HG02798 (cell line): ENCODE data around the gene PINK1.
"Not testable (repeated sequence)": the region's sequence is repeated elsewhere in the genome, so short reads cannot be mapped to it uniquely, and the experiment has no call there.

ENCODE experiments used
- ATAC-seq: cut with Tn5 transposase; IDR thresholded peaks from one replicate; pipeline ENCODE4 v1.9.1; 2021; ENCODE audit warnings: mild to moderate bottlenecking; ENCODE audit not compliant: unreplicated experiment, poor library complexity

The PINK1 gene

DNA sequence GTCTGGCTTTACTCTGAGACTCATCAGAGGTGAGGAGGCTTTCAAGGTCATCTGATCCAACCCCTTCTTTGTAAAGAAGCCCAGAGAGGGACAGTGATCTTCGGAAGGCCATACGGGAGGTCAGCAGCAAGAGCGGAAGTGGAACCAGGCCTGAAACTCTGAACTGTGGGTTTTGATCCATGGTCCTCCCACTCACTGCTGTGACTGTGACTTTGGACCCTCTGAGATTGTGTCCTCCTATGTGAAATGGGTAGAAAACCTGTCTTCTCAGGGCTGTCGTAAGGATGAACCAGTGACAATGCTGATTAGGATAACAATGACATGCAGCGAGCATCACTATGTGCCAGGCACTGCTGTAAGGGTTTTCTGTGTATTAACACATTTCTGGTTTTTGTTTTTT is 37.7 kb downstream of the PINK1 start:
- no peak for ATAC-seq

DNA sequence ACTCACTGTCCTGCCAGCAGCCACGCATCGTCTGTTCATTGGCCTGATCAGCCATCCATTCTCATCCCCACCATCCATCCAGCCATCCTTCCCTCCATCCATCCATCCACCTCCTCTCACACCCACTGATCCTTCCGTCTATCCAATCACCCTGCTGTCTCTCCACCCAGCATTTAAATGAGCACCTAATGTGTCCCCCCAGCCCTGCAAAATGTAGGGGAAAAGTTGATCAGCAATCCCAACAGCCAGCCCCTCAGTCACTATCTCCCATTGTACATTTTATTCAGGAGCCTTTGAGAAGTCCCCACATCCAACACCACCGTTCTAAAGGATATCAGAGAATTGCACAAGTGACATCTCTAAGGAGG is 39.0 kb downstream of the PINK1 start:
- ATAC-seq = no peak

DNA sequence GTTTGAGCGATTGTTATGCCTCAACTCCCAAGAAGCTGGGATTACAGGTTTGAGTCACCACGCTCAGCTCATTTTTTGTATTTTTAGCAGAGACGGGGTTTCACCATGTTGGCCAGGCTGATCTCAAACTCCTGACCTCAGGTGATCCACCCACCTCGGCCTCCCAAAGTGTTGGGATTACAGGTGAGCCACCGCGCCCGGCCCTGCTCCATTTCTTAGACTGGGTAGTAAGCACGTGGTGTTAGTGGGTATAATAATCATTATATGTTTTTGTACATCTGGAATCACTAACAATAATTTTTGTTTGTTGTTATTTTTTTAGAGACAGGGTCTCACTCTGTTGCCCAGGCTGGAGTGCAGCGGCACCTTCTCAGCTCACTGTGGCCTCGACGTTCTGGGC is 40.4 kb downstream of the PINK1 start:
- not testable (repeated sequence) for ATAC-seq

DNA sequence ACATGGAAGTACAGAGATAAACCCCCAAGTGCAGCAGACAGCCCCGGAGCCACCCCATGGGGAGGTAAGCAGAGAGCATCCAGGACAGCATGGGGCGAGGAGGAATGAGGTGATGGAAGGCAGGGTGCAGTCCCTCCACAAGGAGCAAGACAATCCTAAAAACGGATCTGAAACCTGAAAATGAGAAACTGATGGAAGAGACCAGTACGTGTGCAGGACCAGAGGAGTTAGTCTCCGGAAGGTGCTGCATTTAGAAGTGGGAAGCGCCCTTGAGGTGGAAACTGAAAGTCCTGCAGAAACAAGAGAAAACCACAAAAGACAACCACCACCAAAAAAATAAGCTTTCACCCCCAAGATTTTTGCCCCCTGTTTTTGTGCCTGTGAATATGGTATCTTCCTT is 45.3 kb downstream of the PINK1 start:
- ATAC-seq = no peak

DNA sequence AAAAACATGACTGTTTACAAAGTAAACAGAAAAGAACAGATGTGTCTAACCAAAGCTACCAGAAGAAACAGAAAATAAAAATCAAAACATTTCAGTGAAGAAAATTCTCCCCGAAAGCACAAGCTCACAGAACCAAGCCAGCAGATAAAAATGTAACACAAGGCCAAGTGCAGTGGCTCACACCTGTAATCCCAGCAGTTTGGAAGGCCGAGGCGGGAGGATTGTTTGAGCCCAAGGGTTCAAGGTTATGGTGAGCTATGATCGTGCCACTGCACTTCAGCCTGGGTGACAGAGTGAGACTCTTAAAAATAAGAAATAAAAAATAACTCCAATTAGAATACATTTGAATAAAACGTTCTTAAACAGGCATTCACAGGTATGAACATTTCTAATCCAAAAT is 47.0 kb downstream of the PINK1 start:
- no peak for ATAC-seq

DNA sequence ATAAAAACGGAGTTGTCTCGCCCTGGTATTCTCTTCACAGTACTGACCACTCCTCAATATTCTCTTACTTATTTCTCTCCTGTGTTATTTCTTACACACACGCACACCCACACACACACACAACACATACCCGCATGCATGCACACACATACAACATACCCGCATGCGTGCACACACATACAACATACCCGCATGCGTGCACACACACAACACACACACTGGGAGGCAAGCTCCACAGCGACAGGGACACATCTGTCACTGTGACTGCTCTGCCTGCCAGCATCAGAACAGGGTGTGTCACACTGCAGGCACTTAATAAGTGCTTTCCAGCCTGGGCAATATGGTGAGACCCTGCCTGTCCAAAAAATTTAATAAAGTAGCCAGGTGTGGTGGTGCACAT is 48.7 kb downstream of the PINK1 start:
- ATAC-seq = no peak

DNA sequence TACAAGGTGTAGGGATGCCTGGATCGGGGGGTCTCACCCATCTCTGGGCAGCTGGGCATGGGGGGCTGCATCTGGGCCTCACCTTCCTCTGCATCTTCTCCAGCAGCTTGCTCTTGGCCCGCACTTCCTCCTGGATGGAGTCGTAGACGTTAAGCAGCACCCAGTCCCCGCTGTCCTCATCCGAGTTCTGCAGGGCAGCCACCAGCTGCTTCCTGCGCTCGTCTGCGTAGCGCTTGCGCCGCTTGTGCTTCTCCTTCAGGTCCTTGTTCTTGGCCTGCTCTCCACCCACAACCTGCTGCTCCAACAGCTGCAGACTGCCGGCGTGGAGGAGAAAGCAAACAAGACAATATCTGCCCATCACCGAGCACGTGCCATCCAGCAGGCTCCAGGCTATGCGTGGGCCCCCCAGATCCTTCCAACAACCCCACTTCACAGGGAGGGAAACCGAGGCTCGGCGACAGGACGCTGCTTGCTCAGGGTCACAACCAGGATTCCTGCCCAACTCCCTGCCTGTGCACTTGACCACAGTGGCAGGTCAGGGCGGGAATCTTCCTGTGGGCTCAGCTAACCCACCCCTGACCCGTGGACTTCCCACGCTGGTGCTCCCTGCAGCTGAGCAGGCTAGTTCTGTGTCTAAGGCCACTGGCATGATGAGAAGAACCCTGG is 49.4 kb downstream of the PINK1 start:
- ATAC-seq = no peak

DNA sequence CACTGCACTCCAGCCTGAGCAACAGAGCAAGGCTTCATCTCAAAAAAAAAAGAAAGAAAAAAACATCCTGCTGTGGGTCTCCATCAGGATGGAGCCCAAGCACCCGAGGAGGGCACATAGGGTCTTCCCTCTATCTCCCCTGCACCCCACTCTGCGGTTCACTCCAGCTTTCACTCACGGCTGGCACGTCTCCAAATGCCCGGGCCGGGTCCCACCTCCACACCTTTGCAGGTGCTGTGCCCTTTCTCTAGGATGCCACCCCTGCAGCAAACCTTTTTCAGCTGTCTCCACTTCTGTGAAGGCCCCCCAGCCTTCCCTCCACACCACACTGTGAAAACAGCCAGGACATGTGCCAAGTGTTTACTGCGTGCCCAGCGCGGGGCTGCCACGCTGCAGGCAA is 50.4 kb downstream of the PINK1 start:
- no peak for ATAC-seq

DNA sequence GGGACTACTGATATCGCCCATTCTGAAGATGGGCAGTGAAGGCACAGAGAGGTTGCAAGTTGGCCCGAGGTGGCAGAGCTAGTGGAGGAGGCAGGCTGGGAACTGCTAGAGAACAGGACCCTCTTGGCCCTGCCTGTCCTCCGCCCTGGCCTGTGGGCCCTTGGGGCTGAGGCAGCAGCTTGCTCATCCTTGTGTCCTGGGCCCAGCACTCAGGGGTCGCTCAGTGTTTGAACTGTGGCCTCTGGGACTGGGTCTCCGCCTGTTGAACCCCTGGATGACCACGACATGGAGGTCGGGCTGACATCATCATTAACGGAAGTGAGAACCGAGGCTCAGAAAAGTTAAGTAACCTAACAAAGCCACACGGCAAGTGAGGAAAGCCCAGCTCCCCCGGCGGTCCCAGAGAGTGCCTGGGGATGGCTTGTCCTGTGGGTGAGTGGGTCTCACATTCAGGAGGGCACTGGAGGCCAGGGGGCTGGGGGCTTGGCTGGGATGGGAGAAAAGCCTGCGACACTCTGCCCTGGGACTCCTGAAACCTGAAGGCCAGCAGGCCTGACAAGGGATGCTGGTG is 50.9 kb downstream of the PINK1 start:
- no peak for ATAC-seq

DNA sequence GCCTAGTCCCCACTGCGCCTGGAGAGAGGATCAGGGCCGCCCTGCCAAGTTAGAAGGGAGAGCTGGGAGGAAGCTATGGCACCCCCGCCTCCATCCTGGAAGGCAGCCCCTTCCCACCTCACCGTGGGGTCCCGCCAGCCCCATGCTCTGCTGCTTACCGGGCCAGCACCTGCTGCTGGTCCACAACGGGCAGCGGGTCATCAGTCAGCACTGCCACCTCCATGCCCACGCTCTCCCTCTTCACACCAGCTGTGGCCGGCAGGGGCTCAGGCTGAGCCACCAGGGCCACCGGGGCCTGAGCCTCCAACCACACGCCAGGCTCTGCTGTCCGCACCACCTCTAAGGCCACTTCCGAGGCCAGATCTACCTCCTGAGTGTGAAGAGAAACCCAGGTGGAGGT is 51.4 kb downstream of the PINK1 start:
- ATAC-seq = no peak

DNA sequence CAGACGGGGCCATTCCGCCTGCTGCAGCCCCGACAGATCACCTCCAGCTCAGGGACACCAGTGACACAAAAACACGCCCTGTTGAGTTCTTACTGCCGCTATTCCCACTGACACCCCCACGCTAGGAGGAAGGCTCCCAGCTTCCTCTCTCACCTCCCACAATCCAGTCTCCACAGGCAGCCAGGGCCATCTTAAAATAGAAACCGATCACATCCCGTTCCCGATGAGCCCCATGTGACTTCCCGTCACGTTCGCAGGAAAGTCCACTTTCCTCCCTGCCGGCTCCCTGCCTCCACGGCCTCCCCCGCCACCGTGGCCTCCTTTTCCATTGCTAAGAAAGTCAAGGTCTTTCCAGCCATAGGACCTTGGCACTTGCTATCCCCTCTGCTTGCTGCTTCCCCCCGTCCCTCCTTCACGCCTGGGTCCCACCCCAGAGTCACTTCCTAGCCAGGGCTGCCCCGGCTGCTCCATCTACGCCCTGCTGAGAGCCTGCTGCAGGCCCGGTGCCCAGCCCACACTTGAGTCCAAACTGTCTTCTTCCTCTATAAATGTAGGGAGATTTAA is 51.9 kb downstream of the PINK1 start:
- ATAC-seq = no peak

DNA sequence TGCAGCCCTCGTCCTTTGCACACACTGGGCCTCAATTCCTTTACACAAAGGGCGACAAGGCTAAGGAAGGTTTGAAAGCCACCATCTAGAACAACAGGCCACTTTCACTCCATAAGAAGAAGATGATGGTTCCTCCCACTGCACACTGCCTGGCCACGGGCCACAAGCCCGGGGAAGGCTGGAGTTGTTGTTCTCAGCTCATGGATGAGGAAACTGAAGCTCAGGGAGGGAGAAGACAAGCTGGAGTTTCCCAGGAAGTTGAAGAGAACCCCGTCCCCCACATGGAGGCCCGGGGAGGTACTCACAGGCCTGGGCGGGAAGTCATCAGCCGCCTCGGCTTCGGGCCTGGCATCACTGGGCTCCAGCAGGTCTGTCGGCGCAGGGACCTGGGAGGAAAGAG is 52.5 kb downstream of the PINK1 start:
- no peak for ATAC-seq

DNA sequence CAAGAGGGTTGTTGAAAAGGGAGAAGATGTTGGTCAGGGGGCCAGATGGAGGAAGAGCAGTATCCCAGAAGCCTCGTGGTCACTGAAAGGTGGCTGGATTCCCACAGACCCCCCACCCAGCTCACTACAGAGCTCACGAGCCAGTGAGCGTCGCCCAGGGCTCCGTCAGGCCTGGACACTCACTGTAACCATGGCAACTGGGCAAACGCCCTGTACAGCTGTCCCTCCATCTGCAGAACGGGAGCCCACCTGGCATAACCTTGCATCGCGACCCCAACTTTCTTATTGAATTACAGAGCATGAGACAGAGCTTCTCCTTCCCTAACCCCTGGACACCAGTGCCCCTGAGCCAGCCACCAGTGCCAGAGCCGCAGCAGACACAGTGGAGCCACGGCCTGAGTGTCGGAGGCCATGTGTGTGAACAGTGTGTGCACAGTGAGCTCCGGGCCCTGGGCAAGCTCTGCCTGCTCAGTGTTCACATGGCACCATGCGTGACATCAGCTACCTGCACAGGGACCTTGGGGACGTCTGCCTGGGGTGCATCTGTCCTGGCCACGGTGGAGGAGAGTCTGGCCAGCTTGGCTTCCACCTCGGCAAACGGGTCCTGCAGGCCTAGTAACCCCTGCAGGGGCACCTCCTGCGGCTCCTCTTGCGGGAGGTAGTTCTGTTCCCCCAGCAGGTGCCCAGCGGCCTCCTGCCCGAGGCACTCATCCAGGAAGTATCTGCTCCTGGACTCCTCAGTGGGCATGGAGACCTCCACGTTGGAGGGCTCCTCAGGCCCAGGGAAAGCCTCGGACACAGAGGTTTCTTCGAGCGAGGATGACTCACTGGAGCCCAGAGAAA is 53.8 kb downstream of the PINK1 start:
- no peak for ATAC-seq

DNA sequence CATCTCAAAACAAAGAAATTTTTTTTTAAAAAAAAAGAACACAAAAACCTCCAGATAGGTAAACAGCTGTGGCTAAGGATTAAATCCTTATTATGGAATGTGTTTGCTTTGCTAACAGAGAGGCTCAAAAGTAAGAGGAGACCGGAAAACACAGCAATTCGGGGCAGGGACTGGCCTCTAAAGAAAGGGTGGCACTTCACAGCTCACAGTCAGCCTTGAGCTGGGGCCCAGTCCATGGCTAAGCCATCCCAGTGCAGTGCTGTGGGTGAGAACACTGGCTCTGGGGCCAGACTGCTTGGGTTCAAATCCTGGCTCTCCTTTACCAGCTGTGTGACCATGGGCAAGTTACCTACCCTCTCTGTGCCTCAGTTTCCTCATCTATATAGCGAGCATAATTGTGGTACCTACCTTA is 56.4 kb downstream of the PINK1 start:
- ATAC-seq = no peak

DNA sequence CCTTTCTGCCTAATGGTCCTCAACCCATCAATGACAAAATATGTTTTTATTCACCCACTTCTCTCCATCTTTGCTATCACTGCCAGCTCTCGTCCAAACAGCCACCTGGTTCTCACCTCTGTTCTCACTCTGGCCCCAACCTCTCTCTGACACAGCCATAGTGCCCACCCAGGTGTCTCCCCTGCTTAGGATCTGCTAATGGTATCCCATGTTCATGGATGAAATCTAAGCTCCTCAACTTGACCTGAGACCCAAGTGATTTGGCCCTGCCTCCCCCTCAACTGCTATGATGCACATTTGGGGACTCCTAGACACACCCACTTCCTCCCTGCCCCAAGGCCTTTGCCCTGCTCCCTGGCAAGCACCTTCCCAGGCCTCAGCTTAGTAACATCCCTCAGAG is 58.6 kb downstream of the PINK1 start:
- ATAC-seq = no peak

DNA sequence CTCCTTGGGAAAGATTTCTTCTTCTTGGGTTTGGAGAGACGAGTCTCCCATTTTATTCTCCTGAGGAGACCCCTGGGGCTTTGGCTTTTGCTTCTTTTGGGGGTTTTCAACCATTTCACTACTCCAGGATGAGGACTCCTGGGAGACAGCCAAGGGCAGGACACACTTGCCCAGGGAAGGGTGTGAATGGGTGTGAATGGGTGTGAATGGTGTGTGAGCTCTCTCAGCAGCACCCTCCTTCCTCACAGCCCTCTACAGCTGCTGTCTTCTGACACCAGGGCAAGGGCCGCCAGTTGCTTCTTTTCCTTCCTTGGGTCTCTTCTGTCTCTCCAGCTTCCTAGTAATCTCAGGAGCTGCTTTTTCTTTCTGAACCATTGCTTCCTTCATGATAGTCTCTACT is 60.4 kb downstream of the PINK1 start:
- no peak for ATAC-seq

DNA sequence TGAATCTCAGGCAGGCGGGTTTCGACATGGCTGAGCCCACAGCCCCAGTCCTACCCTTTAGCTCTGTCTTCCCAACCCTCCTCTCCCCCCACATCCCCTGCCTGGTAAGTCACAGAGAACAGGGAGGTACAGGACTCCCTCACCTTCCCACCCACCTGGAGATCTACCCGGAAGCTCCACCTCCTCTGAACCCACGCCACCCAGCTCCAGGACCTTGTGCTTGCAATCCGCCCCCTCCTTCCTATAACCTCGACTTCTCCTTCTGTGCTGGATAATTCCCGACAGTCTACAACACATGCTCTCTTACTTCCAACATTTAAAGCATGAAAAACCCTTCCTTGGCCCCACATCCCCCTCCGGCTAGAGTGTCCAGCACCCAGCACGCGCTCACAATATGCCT is 62.3 kb downstream of the PINK1 start:
- no peak for ATAC-seq

DNA sequence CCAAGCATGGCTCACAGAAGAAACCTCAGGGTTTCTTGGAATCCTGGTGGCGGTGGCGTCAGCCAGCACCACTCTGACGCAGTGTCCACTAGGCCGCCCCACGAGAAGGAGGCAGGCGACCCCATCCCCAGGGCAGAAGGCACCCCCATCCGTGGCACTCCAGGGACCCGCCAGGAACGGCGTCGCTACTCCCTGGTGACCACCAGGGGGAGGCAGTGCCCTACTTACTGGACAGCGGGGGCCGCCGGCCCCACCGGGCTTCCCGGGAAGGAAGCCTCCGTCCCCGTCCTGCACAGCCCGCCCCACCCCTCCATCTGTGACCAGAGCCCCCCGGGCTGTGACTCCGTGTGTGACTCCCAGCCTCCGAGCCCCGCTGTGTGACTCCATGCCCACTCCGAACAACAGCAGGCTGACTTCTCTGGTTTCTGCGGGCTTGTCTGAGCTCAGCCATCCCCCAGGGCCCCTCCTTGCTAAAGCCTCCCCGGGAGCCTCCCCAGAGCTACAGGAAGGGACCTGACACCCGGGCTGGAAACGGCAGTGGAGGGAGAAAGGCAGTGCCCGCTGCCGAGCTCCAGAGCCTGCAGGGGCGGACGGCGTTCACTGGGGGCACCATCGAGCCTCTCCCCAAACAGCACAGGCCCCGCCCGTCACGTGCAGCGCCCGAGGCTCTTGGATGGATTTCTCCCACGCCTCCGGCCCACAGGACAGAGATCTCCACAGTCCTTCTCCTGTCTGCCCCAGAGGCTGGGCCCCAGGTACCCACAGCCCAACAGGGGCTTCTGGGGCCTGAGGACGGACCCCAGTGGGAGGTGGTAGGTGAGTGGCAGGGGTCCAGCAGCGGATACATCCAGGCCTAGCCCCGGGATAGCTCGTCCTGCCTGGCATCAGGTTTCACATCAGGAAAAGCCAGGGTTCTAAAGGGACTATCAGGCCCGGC is 63.4 kb downstream of the PINK1 start:
- ATAC-seq = peak; percentile 68

DNA sequence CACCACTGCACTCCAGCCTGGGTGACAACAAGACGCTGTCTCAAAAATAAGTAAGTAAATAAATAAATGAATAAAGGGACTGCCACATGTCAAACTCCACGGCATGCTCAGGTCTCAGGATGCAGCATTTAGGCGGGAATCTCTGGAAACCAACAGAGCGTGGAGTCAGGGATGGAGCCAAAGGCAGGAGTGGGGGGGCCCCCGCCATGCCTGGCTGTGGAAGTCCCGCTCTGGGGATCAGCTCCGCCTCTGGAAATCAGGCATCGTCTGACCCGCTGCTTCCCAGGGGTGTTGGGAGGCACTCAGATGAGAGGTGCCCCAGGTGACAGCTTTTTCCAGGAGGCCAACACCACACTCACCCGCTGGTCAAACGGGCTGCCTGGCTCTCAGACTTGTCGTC is 64.3 kb downstream of the PINK1 start:
- no peak for ATAC-seq

DNA sequence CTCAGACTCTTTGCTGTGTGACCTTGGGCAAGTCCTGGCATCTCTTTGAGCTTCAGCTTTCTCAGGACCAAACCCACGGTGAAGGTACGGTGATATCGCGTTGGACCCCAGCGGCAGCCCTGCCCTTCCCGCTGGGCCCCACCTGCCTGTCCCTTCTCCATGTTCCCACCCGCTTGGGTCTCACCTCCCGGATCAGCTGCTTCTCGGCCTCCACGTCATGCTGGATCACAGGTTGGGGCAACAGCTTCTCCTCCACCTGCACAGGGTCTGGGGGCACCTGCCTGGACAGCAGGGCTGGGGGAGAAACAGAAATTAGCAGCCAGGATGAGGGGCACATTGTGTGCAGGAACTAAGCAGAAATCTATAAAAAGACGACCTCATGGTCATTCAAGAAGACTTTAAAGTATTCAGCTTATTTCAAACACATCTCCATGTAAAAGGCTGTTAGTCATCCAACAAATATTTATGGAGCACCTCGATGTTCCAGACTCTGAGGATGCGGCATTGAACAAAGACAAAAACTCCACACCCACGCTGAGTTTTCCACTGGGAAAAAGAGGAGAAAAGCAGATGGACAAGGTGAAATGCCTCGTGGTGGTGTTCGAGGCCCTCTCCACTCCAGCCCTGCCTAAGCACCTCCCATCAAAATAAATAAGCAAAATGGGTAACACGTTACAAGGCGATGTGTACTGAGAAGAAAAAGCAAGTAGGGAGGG is 65.1 kb downstream of the PINK1 start:
- no peak for ATAC-seq
